ENCODE results near the gene GATAD2B. TPM values are rescaled to one million over a fixed set of nuclear protein-coding genes. Genes with fewer than 3 reads are reported as not detected.

The GATAD2B gene
- total RNA-seq: 10 to 100 TPM; 47.8 to 51.1 TPM

DNA sequence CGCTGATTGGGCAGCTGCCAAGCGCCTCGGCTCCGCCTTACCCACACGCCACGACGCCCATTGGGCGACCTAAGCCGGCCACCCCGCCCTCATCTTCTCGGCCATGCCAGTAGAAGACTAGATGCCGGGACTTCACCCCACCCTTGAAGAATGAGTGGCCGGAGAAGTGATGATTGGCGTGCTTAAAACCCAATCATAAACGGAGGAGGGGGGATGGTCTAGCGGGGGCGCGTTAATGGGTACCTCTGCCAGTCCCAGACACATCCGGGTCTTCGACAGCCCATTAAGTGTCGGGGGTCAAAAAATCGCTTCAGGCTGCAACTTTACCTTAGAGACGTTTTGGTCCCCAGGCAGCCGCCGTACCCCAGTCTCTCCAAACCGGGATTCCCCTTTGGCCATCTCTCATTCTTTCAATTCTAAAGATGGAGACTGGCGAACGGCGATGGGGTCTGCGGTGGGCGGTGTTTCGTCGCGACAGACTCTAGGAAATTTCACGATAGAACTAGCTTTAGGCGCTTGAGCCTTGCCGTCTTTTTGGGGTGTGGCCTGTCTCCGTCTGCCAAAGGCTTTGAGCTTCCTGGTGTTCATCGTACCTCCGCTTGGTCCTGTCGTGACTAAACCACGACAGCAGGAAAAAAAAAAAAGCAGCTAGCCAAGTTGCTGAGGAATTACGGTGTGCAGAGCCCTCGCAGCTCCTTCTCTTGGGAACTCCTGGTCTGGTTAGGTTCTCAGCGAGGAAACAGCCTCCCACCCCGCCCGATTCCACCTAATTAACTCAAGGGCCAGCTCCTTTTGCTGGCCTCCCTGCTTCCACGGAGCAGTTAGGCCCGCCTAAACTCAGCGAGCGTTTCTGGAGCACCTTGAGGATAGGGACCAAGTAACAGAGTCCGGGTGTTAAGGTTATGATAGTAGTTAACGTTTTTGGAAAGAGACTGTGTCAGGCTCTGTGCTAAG is at the start of gene GATAD2B:
Gene GATAD2B, minus strand, starts transcription at position 1 of the 954 bp plus-strand sequence. CDS start 94,625 bp downstream, outside the sequence.
- Mint-ChIP-seq H3K4me1 (peaks cover 21% of the 10 kb centered on the region), H3K27ac (peak within 1 kb of the TSS; percentile 92), H3K36me3 (ENCODE audit: low read depth) (peaks cover 34% of the 10 kb centered on the region), H3K4me3 (peak within 1 kb of the TSS; percentile 96), H3K27me3 (no peaks in the 10 kb centered on the region), H3K9me3 (no peaks in the 10 kb centered on the region)
- ATAC-seq (replicated peaks): peak; percentile 95

DNA sequence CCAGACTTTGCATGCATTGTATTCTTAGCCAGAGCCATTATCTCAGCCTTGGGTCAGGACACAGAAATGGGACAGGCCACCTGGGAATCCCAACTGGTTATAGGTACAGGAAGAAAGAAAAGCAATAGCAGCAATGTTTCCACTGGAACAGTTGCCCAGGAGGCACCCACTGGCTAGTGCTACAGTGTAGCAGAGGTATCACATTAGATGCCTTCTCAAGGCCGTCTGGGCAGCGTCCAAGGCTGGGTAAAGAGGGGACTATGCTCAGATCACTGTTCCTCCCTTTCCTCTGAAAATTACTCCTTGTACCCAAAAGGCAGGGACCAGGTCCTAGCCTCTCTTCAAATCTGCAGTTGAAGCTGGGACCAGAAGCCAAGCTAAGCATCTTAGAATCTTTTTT is 47.6 kb upstream of the GATAD2B start:
- Mint-ChIP-seq H3K27ac (no peak overlapping the region), H3K27me3 (no peaks in the 10 kb centered on the region), H3K9me3 (no peaks in the 10 kb centered on the region), H3K36me3 (ENCODE audit: low read depth) (peaks cover 38% of the 10 kb centered on the region), H3K4me3 (no peak overlapping the region), H3K4me1 (peaks cover 24% of the 10 kb centered on the region)
- no peak for ATAC-seq (replicated peaks)

DNA sequence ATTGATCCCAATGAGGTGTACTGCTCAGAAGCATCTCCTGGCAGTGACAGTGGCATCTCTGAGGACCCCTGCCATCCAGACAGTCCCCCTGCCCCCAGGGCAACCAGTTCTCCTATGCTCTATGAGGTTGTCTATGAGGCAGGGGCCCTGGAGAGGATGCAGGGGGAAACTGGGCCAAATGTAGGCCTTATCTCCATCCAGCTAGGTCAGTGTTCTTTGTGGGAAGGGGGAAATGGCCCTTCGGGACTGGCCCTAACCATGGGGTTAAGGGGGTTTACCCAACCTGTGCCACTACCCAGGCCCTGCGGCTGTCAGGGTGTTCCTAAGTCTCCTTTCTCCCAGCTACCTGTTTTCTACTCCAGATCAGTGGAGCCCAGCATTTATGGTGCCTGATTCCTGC is 46.2 kb upstream of the GATAD2B start:
- H3K27me3 Mint-ChIP-seq: no peaks in the 10 kb centered on the region

DNA sequence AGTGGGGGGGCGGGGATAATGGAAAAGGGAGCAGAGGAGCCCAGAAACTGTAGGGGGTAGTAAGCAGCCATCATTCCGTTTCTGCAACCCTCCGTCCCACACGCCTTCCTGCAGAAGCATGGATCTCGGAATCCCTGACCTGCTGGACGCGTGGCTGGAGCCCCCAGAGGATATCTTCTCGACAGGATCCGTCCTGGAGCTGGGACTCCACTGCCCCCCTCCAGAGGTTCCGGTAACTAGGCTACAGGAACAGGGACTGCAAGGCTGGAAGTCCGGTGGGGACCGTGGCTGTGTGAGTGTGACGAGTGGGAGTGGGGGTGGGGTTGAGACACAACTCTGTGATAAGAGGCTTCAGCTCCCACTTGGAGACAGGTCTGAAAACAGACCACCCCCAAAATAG is 45.6 kb upstream of the GATAD2B start:
- H3K9me3 Mint-ChIP-seq: no peaks in the 10 kb centered on the region
- ATAC-seq (replicated peaks): no peak
- no peaks in the 10 kb centered on the region for H3K27me3 Mint-ChIP-seq
- H3K27ac Mint-ChIP-seq: peak overlapping the region; percentile 94
- H3K4me1 Mint-ChIP-seq: peaks cover 24% of the 10 kb centered on the region
- peaks cover 18% of the 10 kb centered on the region for H3K36me3 Mint-ChIP-seq (ENCODE audit: low read depth)
- peak overlapping the region; percentile 99 for H3K4me3 Mint-ChIP-seq

More for the DNA sequence above, 46.2 kb upstream of the GATAD2B start:
- no peak overlapping the region for H3K27ac Mint-ChIP-seq
- H3K4me3 Mint-ChIP-seq: peak overlapping the region; percentile 99
- no peaks in the 10 kb centered on the region for H3K9me3 Mint-ChIP-seq
- H3K4me1 Mint-ChIP-seq: peaks cover 24% of the 10 kb centered on the region
- ATAC-seq (replicated peaks): no peak
- H3K36me3 Mint-ChIP-seq (ENCODE audit: low read depth): peaks cover 24% of the 10 kb centered on the region

DNA sequence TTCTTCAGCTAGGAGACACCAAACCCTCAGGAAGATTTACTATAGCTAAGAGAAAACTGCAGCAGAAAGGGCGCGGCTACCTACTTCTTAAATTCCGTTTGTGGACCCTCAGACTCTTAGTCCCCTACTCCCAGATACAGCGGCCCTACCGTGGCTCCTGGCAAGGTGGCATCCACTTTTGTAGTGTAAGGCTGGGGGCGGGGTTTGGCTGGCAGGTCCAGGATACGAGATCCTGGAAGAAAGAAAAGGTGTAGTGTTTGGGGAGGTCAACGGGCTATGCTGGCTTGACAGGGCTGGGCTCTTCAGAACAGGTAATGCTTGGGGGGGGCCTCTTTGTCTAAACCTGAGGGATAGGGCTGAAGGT is 45.2 kb upstream of the GATAD2B start:
- no peak for ATAC-seq (replicated peaks)
- peaks cover 15% of the 10 kb centered on the region for H3K36me3 Mint-ChIP-seq (ENCODE audit: low read depth)

DNA sequence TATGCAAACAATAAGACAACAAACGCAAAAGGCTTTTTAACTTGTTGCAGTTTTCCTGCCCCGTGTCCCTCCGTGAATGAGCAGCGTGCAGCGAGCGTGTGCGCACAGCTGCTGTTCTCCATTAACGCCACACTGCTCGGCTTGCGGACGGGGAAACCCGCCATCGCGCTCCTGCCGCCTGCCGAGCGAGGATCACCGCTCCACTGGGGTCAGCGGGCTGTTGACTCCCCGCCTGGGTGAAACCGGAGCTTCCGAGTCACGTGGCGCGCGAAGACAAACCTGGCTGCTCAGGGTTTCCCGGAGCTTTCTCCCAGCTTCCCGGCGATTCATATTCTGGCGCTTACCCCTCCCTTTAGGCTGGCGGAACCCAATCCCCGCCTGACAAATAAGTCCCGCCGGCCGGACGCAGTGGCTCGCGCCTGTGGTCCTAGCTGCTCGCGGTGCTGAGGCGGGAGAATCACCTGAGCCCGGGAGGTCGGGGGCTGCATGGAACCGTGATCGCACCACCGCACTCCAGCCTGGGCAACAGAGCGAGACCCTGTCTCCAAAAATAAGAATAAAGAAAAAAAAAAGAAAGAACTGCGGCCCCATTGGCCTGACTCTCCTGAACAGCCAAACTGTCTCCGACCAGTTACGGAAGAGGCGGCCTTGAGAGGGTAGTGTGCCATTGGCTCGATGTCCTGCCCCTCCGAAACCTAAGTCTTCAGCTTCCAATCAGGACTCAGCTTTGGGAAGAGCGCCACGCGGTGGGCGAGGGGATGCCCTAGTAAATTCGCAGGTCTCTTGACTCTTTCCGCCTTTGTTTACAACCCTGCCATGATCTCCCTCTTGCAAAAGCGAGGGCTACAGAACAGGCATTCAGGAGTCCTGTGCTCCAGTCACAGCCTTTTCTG is 44.6 kb upstream of the GATAD2B start, which contains the start of gene CREB3L4:
Gene CREB3L4, plus strand, starts transcription at position 796 of the 893 bp plus-strand sequence. CDS start 624 bp downstream, outside the sequence.
- H3K36me3 Mint-ChIP-seq (ENCODE audit: low read depth): peaks cover 21% of the 10 kb centered on the region
- no peaks in the 10 kb centered on the region for H3K9me3 Mint-ChIP-seq
- peak within 1 kb of the TSS; percentile 94 for H3K27ac Mint-ChIP-seq
- peak; percentile 77 for ATAC-seq (replicated peaks)
- peaks cover 27% of the 10 kb centered on the region for H3K4me1 Mint-ChIP-seq
- H3K27me3 Mint-ChIP-seq: no peaks in the 10 kb centered on the region
- peak within 1 kb of the TSS; percentile 99 for H3K4me3 Mint-ChIP-seq

More for the DNA sequence above, 45.2 kb upstream of the GATAD2B start:
- peak overlapping the region; percentile 94 for H3K27ac Mint-ChIP-seq
- peaks cover 24% of the 10 kb centered on the region for H3K4me1 Mint-ChIP-seq
- H3K9me3 Mint-ChIP-seq: no peaks in the 10 kb centered on the region
- peak overlapping the region; percentile 99 for H3K4me3 Mint-ChIP-seq
- no peaks in the 10 kb centered on the region for H3K27me3 Mint-ChIP-seq

DNA sequence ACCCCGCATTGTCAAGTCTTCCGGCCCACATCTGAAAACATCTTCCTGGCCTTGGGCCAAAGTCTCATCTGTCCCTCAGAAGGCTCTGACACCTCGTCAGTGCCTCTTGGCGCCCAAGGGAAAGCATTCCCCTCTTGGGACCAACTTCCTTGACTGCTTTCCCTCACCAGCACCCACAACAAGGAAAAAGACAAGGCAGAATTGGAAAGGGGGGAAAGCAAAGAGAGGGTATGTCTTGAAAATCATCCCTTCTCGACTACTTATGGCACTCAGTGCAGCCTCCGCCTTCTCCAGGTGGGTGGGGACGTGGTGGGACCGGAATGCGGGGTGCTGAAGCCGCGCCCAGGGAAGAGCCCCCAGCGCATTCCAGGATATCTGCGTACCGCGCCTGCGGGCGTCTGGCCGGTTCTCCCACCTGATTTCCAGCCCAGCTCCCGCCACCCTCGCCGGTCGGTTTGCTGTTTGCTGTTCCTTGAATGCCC is 41.1 kb upstream of the GATAD2B start:
- Mint-ChIP-seq H3K9me3 (no peaks in the 10 kb centered on the region), H3K4me1 (peaks cover 30% of the 10 kb centered on the region), H3K36me3 (ENCODE audit: low read depth) (peaks cover 56% of the 10 kb centered on the region), H3K4me3 (peak overlapping the region; percentile 99), H3K27ac (peak overlapping the region; percentile 86), H3K27me3 (no peaks in the 10 kb centered on the region)
- ATAC-seq (replicated peaks): no peak

DNA sequence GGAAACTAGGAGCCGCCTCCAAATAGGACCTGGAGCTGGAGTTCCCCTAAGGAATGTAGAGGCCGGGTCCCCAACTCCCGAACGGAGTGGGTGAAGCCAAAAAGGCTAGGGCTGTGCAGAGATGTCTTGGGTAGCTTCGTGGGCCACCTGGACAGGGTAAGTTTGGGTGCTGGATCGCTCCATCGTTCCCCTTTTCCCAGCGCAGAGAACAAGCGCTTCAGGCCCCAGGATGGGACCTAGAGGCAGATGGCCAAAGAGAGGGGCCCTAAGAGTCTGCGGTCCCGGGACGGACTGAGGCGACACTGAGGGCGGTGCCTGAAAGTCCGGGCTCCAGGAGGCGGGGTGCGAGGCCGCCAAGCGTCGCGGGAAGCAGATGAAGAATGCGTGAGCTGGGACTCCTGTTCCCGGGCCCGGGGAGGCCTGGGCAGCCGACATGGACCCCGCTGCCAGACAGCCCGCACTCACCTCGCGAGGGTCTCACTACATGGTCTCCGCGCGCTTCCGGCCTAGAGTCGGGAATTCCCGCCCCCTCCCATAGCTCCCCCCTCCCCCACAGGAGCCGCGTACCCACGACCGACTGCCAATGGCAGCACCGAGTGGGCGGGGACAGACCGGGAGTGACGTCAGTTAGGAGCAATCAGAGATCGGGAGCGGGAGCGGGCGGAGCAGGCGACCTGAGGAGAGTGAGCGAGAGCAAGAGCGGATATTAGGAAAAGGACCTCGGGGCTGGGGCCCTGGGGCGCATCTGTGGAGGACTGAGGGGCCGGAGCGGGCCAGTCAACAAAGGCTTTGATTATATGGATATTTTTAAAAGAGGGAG is 40.5 kb upstream of the GATAD2B start, which contains the start of gene SLC39A1:
Gene SLC39A1, minus strand, starts transcription at position 508 of the 820 bp plus-strand sequence. CDS start 822 bp downstream, outside the sequence.
- Mint-ChIP-seq H3K4me3 (peak within 1 kb of the TSS; percentile 99), H3K9me3 (no peaks in the 10 kb centered on the region), H3K27ac (peak within 1 kb of the TSS; percentile 86), H3K36me3 (ENCODE audit: low read depth) (peaks cover 62% of the 10 kb centered on the region), H3K27me3 (no peaks in the 10 kb centered on the region), H3K4me1 (peaks cover 35% of the 10 kb centered on the region)
- peak; percentile 66 for ATAC-seq (replicated peaks)

DNA sequence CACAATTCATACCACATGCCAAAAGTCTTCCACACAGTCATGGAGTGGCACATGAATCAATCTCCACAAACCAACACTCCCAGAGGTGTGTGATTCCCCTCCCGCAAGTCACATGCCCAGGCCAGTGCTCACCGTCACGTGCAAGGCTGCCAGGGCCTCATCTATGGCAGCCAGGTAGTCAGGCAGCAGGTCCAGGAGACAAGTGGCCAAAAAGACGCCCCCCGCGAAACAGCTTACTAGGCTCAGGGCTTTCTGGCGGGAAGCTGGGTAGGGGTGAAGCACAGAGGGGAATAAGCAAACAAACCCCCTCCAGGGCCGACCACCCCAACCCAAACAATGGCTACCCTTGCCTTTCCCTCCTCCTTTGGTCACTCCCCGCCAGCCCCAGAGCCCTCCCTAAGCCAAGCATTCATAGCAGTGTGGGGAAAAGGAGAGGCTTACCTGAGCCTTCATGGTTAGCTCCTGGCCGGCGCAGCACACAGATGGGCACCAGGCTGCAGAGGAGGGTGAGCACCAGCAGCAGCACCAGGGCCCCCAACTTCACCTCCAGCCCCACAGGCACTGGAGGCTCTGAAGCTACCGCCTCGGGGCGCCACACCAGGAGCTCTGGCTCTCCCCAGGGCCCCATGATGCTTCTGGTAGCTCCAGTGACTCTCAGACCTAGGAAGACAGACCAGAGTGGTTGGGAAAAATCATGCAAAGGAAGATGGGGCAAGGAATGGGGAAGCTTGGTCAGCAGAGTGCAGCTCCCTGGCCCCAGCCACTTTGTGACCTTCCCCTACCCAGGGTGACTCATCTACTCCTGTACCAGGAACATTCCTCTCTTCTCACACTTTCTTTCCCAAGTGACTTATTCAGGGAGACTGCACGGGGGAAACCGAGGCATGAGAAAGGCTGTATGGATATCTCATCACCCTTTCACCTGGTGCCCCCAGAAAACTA is 39.6 kb upstream of the GATAD2B start:
- peaks cover 71% of the 10 kb centered on the region for H3K36me3 Mint-ChIP-seq (ENCODE audit: low read depth)
- no peaks in the 10 kb centered on the region for H3K9me3 Mint-ChIP-seq
- peak overlapping the region; percentile 86 for H3K27ac Mint-ChIP-seq

DNA sequence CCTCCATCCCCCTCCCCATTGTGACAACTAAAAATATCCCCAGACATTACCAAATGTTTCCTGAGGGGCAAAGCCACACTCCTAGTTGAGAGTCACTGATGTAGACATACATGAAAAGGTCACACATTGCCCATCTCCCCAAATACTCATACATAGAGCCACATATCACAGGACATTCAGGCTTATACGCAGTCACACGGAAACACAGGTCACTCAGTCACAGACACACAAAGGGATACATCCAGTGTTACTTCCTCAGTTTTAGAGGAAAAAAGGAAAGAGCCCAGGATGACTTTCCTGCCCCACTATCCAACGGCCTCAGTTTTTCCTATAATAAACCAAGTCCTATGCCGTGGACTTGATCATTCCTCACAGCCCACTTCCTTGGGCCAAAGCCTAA is 38.6 kb upstream of the GATAD2B start:
- Mint-ChIP-seq H3K27ac (peak overlapping the region; percentile 86), H3K27me3 (no peaks in the 10 kb centered on the region), H3K4me1 (peaks cover 29% of the 10 kb centered on the region), H3K36me3 (ENCODE audit: low read depth) (peaks cover 73% of the 10 kb centered on the region), H3K9me3 (no peaks in the 10 kb centered on the region), H3K4me3 (peak overlapping the region; percentile 99)
- no peak for ATAC-seq (replicated peaks)

More for the DNA sequence above, 39.6 kb upstream of the GATAD2B start:
- Mint-ChIP-seq H3K27me3 (no peaks in the 10 kb centered on the region), H3K4me3 (peak overlapping the region; percentile 99), H3K4me1 (peaks cover 29% of the 10 kb centered on the region)
- no peak for ATAC-seq (replicated peaks)

DNA sequence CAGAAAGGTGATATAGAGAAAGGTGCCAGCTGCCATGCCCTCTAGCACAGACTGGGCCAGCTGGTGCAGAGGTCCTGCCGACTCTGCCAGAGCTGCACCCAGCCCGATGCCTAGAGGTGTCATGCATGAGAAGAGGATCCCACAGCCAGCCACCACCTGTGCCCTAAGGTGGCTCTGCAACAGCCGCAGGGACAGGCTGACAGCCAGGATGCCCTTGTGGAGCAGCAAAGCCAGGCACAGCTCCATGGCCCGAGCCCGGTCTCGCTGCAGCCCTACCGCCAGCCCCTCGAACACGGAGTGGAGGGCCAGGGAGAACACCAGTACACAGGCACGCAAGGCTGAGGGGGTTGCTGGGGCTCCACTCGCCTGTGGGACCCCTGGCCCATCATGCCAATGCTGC is 37.4 kb upstream of the GATAD2B start:
- peaks cover 27% of the 10 kb centered on the region for H3K4me1 Mint-ChIP-seq
- H3K27ac Mint-ChIP-seq: no peak overlapping the region
- H3K36me3 Mint-ChIP-seq (ENCODE audit: low read depth): peaks cover 74% of the 10 kb centered on the region
- H3K27me3 Mint-ChIP-seq: no peaks in the 10 kb centered on the region
- ATAC-seq (replicated peaks): no peak
- no peaks in the 10 kb centered on the region for H3K9me3 Mint-ChIP-seq
- H3K4me3 Mint-ChIP-seq: peak overlapping the region; percentile 99

DNA sequence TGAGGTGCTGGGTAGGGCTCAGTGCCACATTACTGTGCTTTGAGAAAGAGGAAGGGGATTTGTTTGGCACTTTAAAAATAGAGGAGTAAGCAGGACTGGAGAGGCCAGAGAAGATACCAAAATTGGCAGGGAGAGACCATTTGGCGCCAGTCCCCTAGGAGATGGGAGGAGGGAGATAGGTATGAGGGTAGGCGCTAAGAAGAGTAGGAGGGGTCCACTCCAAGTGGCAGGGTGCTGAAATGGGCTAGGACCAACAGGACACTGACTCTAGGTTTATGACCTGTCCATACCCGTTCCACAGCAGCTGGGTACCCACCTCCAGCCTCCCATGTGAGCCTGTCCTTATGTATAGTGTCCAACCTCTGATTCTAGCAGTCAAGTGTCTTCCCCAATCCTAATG is 36.7 kb upstream of the GATAD2B start:
- no peak for ATAC-seq (replicated peaks)
- no peaks in the 10 kb centered on the region for H3K27me3 Mint-ChIP-seq
- H3K4me3 Mint-ChIP-seq: peak overlapping the region; percentile 99
- H3K36me3 Mint-ChIP-seq (ENCODE audit: low read depth): peaks cover 79% of the 10 kb centered on the region
- H3K9me3 Mint-ChIP-seq: no peaks in the 10 kb centered on the region
- peak overlapping the region; percentile 90 for H3K27ac Mint-ChIP-seq
- peaks cover 28% of the 10 kb centered on the region for H3K4me1 Mint-ChIP-seq

DNA sequence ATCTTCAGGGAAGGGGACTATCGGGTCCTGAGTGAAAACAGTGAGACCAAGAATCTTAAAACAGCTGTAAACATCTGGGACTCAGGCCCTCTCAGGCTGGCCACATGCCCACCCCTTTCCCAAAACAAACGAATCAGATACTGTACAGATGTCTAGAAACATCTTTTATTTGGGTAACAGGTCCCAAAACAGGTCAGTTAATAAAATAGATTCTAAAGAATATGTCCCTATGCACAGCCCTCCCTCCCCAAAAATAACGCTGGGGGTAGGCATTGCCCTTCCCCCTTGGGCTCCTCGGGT is 36.1 kb upstream of the GATAD2B start:
- no peak for ATAC-seq (replicated peaks)
- Mint-ChIP-seq H3K27ac (peak overlapping the region; percentile 90), H3K9me3 (no peaks in the 10 kb centered on the region), H3K36me3 (ENCODE audit: low read depth) (peaks cover 85% of the 10 kb centered on the region), H3K4me1 (peaks cover 34% of the 10 kb centered on the region), H3K27me3 (no peaks in the 10 kb centered on the region), H3K4me3 (peak overlapping the region; percentile 99)
